ENCODE measurements around the gene LCN2. TPM values are rescaled to one million over a fixed set of nuclear protein-coding genes. Genes with fewer than 3 reads are reported as not detected.

The LCN2 gene
- total and polyA plus RNA-seq, 7 experiments from 2014 or later: not detected

DNA sequence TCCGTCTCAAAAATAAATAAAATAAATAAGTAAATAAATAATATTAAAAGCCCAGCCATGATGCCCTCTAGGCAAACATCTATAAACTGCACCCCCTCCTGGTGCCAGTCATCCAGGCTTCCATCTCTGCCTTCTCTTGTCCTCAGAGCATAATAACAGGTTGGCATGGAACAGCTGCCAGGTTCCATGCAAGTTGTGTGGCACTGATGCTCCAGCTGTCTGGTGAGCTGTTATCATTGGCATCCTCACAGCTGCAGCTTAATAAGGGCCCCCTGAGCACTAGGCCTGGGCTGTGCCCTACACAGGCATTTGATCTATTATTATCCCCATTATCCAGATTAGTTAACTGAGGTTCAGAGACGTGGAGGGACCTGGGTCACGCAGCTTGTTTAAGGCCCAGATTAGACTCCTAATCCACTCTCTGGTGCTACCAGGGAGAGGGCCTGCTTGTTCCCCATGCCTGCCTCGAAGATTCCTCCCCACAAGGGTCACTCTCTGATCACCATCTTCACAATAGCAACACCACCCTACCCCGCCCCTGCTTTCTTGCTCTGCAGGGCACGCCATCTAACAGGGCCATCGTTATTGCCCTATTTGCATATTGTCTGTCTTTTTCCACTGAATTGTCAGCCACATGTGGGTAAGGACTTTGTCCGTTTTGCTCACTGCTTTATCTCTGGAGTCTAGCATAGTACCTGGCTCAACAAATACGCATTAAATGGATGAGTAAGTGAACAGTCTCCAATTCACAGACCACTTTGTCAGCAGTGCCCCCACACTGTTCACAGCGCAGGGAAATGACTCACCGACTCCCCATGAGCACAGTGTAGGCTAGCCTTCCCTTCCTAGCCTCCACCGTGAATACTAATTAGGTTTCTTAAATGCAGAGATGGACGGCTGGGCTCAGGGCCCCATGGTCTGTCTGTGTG is 52.5 kb downstream of the LCN2 start:
- ATAC-seq (no peak), DNase-seq (no peak)
- Histone ChIP-seq H3K27ac (ENCODE audit: low read depth, low read length) (no peak overlapping the region), H3K4me3 (ENCODE audit: low read length) (no peak overlapping the region), H3K27me3 (ENCODE audit: control insufficient read depth in 2 of 2, insufficient read depth in 2 of 2, low read length in 2 of 2) (peaks cover 0 to 5% of the 10 kb centered on the region in 2 donors), H3K9me3 (ENCODE audit: control insufficient read depth in 2 of 3, low read length in 3 of 3) (no peaks in the 10 kb centered on the region), H3K36me3 (ENCODE audit: control insufficient read depth in 2 of 3, insufficient read depth in 3 of 3, low read length in 3 of 3) (no peaks in the 10 kb centered on the region), H3K4me1 (ENCODE audit: control insufficient read depth in 2 of 2, insufficient read depth in 2 of 2, low read length in 2 of 2) (peaks cover 4 to 8% of the 10 kb centered on the region in 2 donors)
- ChIA-PET POLR2A (interaction anchor here (0.6 to 1.7 kb wide), 4 partner anchors 8 to 74 kb away, joined by 3 to 6 read pairs (median 4); partner anchors contain the start of genes CIZ1, GOLGA2 and SWI5), CTCF (interaction anchor here (1.2 kb wide), 1 partner anchor 9 kb away, joined by 3 read pairs; no protein-coding TSS in a partner anchor)
- Mint-ChIP-seq H3K4me3 (peak overlapping the region in 2 of 10 donors; percentile 29 to 81), H3K4me1 (peaks cover 6 to 14% (median 8%) of the 10 kb centered on the region in 7 donors), H3K27ac (peak overlapping the region in 3 of 9 donors; percentile 32 to 73 (median 53)), H3K9me3 (no peaks in the 10 kb centered on the region), H3K27me3 (peaks cover 0 to 30% (median 6%) of the 10 kb centered on the region in 5 donors), H3K36me3 (no peaks in the 10 kb centered on the region)
- intact Hi-C loops (cut with micrococcal nuclease): loop anchor here in 1 of 2 donors (2.0 to 5.0 kb wide), 2 partner anchors 139 to 256 kb away; partner anchors contain the start of genes ODF2 and SLC27A4

DNA sequence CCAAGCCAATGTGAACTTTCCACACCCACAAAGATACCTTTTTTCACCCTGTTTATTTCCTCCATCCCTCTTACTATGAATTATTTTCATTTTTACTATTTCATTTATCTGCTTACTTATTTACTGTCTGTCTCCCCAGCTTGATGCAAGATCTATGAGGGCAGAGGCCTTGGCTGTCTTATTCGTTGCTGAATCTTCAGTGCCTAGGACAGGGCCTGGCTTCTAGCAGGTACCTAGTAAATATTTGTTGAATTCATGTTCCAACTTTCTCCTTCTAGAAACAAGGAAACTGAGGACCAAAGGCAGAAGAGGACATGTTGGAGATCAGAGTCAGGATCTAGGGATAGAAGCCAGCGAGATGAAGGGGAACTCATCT is 53.4 kb downstream of the LCN2 start:
- no peaks in the 10 kb centered on the region for H3K9me3 Mint-ChIP-seq
- H3K27me3 ChIP-seq (ENCODE audit: control insufficient read depth in 2 of 2, insufficient read depth in 2 of 2, low read length in 2 of 2): peaks cover 0 to 5% of the 10 kb centered on the region in 2 donors
- H3K27ac ChIP-seq (ENCODE audit: low read depth, low read length): no peak overlapping the region
- H3K4me1 Mint-ChIP-seq: peaks cover 6 to 14% (median 8%) of the 10 kb centered on the region in 7 donors
- DNase-seq (no peak), ATAC-seq (no peak)
- peaks cover 0 to 33% (median 6%) of the 10 kb centered on the region in 5 donors for H3K27me3 Mint-ChIP-seq
- H3K27ac Mint-ChIP-seq: peak overlapping the region in 7 of 9 donors; percentile 3 to 84 (median 73)
- no peaks in the 10 kb centered on the region for H3K36me3 ChIP-seq (ENCODE audit: control insufficient read depth in 2 of 3, insufficient read depth in 3 of 3, low read length in 3 of 3)
- intact Hi-C loops (cut with micrococcal nuclease): loop anchor here (1.0 to 5.0 kb wide), 7 partner anchors 11 to 255 kb away; partner anchors contain the start of genes BBLN (in 2 of the 2), CIZ1 (in 2 of the 2), ODF2 (in 1 of the 2) and SLC27A4 (in 1 of the 2)
- peaks cover 4 to 8% of the 10 kb centered on the region in 2 donors for H3K4me1 ChIP-seq (ENCODE audit: control insufficient read depth in 2 of 2, insufficient read depth in 2 of 2, low read length in 2 of 2)
- peak overlapping the region; percentile 10 for H3K4me3 ChIP-seq (ENCODE audit: low read length)
- H3K9me3 ChIP-seq (ENCODE audit: control insufficient read depth in 2 of 3, low read length in 3 of 3): no peaks in the 10 kb centered on the region
- ChIA-PET CTCF (no interaction called here), POLR2A (interaction anchor here (0.8 to 1.7 kb wide), 3 partner anchors 9 to 73 kb away, joined by 3 to 6 read pairs (median 3); partner anchors contain the start of genes GOLGA2 and SWI5)
- peak overlapping the region; percentile 63 to 83 (median 76) for H3K4me3 Mint-ChIP-seq
- H3K36me3 Mint-ChIP-seq: no peaks in the 10 kb centered on the region

Other genes starting within 250 kb of the LCN2 start
- gene ST6GALNAC6, start 249.8 kb upstream of the LCN2 start, total RNA-seq: 100 to 1,000 TPM in 3 of 5 experiments, 10 to 100 TPM in 2; 63.0 to 125 (median 107) TPM
- 10 to 100 TPM; 28.3 to 34.5 TPM for gene ST6GALNAC6, start 249.8 kb upstream of the LCN2 start, polyA plus RNA-seq
- 10 to 100 TPM; 28.0 to 51.0 (median 36.1) TPM for gene ST6GALNAC4, start 232.4 kb upstream of the LCN2 start, total RNA-seq
- 10 to 100 TPM; 20.0 to 21.7 TPM for gene ST6GALNAC4, start 232.4 kb upstream of the LCN2 start, polyA plus RNA-seq
- 1 to 10 TPM; 1.4 to 2.9 (median 2.1) TPM for gene PIP5KL1, start 218.7 kb upstream of the LCN2 start, total RNA-seq
- gene PIP5KL1, start 218.7 kb upstream of the LCN2 start, polyA plus RNA-seq: under 1 TPM in 1 of 2 donors, not detected in 1; 0.17 TPM
- 10 to 100 TPM; 29.1 to 84.4 (median 56.8) TPM for gene DPM2, start 211.6 kb upstream of the LCN2 start, total RNA-seq
- 10 to 100 TPM; 29.3 to 39.5 TPM for gene DPM2, start 211.6 kb upstream of the LCN2 start, polyA plus RNA-seq
- gene EEIG1, start 168.5 kb upstream of the LCN2 start, total RNA-seq: 100 to 1,000 TPM; 252 to 664 (median 347) TPM
- gene EEIG1, start 168.5 kb upstream of the LCN2 start, polyA plus RNA-seq: 100 to 1,000 TPM; 124 to 297 TPM
- 10 to 100 TPM; 10.7 to 13.3 (median 11.8) TPM for gene NAIF1, start 82.1 kb upstream of the LCN2 start, total RNA-seq
- 10 to 100 TPM in 1 of 2 donors, 1 to 10 TPM in 1; 8.6 to 14.8 TPM for gene NAIF1, start 82.1 kb upstream of the LCN2 start, polyA plus RNA-seq
- 10 to 100 TPM; 12.4 to 26.3 (median 15.1) TPM for gene SLC25A25, start 81.2 kb upstream of the LCN2 start, total RNA-seq
- gene SLC25A25, start 81.2 kb upstream of the LCN2 start, polyA plus RNA-seq: 10 to 100 TPM in 1 of 2 donors, 1 to 10 TPM in 1; 8.4 to 14.7 TPM
- 10 to 100 TPM; 52.0 to 70.8 (median 61.3) TPM for gene PTGES2, start 21.7 kb upstream of the LCN2 start, total RNA-seq
- gene PTGES2, start 21.7 kb upstream of the LCN2 start, polyA plus RNA-seq: 10 to 100 TPM; 32.3 to 36.1 TPM
- gene BBLN, start 10.8 kb downstream of the LCN2 start, total RNA-seq: 10 to 100 TPM; 42.7 to 87.8 (median 48.0) TPM
- 100 to 1,000 TPM in 1 of 2 donors, 10 to 100 TPM in 1; 99.2 to 102 TPM for gene BBLN, start 10.8 kb downstream of the LCN2 start, polyA plus RNA-seq
- gene CIZ1, start 42.1 kb downstream of the LCN2 start, total RNA-seq: 100 to 1,000 TPM; 110 to 163 (median 142) TPM
- 10 to 100 TPM; 11.2 to 38.2 TPM for gene CIZ1, start 42.1 kb downstream of the LCN2 start, polyA plus RNA-seq
- 1 to 10 TPM in 2 of 5 experiments, under 1 TPM in 3; 0.24 to 2.0 (median 0.94) TPM for gene DNM1, start 53.9 kb downstream of the LCN2 start, total RNA-seq
- gene DNM1, start 53.9 kb downstream of the LCN2 start, polyA plus RNA-seq: under 1 TPM in 1 of 2 donors, not detected in 1; 0.24 TPM
- 10 to 100 TPM; 56.5 to 76.6 (median 70.6) TPM for gene GOLGA2, start 126.6 kb downstream of the LCN2 start, total RNA-seq
- 1 to 10 TPM; 6.0 to 7.4 TPM for gene GOLGA2, start 126.6 kb downstream of the LCN2 start, polyA plus RNA-seq
- gene SWI5, start 126.8 kb downstream of the LCN2 start, total RNA-seq: 10 to 100 TPM in 2 of 5 experiments, 1 to 10 TPM in 3; 8.7 to 17.4 (median 9.8) TPM
- 10 to 100 TPM; 34.6 to 36.6 TPM for gene SWI5, start 126.8 kb downstream of the LCN2 start, polyA plus RNA-seq
- gene TRUB2, start 173.0 kb downstream of the LCN2 start, total RNA-seq: 10 to 100 TPM; 11.5 to 27.2 (median 21.6) TPM
- gene TRUB2, start 173.0 kb downstream of the LCN2 start, polyA plus RNA-seq: 10 to 100 TPM; 19.8 to 26.3 TPM
- gene COQ4, start 173.4 kb downstream of the LCN2 start, total RNA-seq: 10 to 100 TPM; 32.9 to 47.2 (median 42.4) TPM
- 10 to 100 TPM; 29.6 to 30.3 TPM for gene COQ4, start 173.4 kb downstream of the LCN2 start, polyA plus RNA-seq
- gene SLC27A4, start 191.1 kb downstream of the LCN2 start, total RNA-seq: 10 to 100 TPM in 4 of 5 experiments, 1 to 10 TPM in 1; 6.4 to 20.1 (median 12.1) TPM
- 1 to 10 TPM; 6.1 to 7.3 TPM for gene SLC27A4, start 191.1 kb downstream of the LCN2 start, polyA plus RNA-seq
- 10 to 100 TPM; 32.3 to 72.4 (median 47.5) TPM for gene URM1, start 221.9 kb downstream of the LCN2 start, total RNA-seq
- gene URM1, start 221.9 kb downstream of the LCN2 start, polyA plus RNA-seq: 10 to 100 TPM; 49.9 to 50.0 TPM

All from naive thymus-derived CD4-positive, alpha-beta T cell (primary cell).